Activated CD8-positive, alpha-beta T cell treated with anti-CD3 and anti-CD28 coated beads, Interleukin-2, amount 10 ng/mL, durations not matched to agents 7 days and 5 days (primary cell): ENCODE data around the gene DPYSL4. TPM values are rescaled to one million over a fixed set of nuclear protein-coding genes. Genes with fewer than 3 reads are reported as not detected.
"Not testable (repeated sequence)": the region's sequence is repeated elsewhere in the genome, so short reads cannot be mapped to it uniquely, and the experiment has no call there.

Source experiments
- ATAC-seq: fragments of 150-1000 bp; cut with Tn5 transposase; one replicate; pipeline ENCODE4 v1.10.0; 2021; ENCODE audit warnings: moderate library complexity
- CTCF ChIA-PET: fragments of 350-600 bp; sonication (Branson Sonifier 250); formaldehyde crosslinking; loops from one replicate; lab custom pipeline; 2021; ENCODE audit warnings: antibody characterized with exemption; lab: Charles Lee
- POLR2A ChIA-PET: fragments of 350-600 bp; sonication (Branson Sonifier 250); formaldehyde crosslinking; loops from one replicate; lab custom pipeline; 2021; ENCODE audit warnings: antibody characterized with exemption; lab: Charles Lee
- DNase-seq: peaks from one replicate; pipeline ENCODE4 v3.0.0-alpha.2; 2020
- H3K27ac Mint-ChIP-seq: one replicate; pipeline ENCODE4 v1.8.0; 2021; ENCODE audit warnings: mild to moderate bottlenecking, mixed read lengths
- H3K27me3 Mint-ChIP-seq: one replicate; pipeline ENCODE4 v1.8.0; 2021; ENCODE audit warnings: low read depth, mixed read lengths
- H3K36me3 Mint-ChIP-seq: one replicate; pipeline ENCODE4 v1.8.0; 2021; ENCODE audit warnings: low read depth, mixed read lengths
- H3K4me1 Mint-ChIP-seq: one replicate; pipeline ENCODE4 v1.8.0; 2021; ENCODE audit warnings: low read depth, mixed read lengths
- H3K4me3 Mint-ChIP-seq: one replicate; pipeline ENCODE4 v1.8.0; 2021; ENCODE audit warnings: mild to moderate bottlenecking, mixed read lengths
- H3K9me3 Mint-ChIP-seq: one replicate; pipeline ENCODE4 v1.8.0; 2022; ENCODE audit warnings: mixed read lengths; ENCODE audit not compliant: insufficient read depth
- total RNA-seq, 2 experiments: library from RNA; stranded (reverse); gene quantifications; one replicate each; pipeline ENCODE4 v1.2.3, GENCODE V29; 2021

The DPYSL4 gene
- total RNA-seq, 2 experiments from 2014 or later: 1.2 to 2.2 TPM

- H3K4me3 Mint-ChIP-seq, POLR2A ChIA-PET, ATAC-seq, H3K27ac Mint-ChIP-seq, DNase-seq, H3K27me3 Mint-ChIP-seq, H3K4me1 Mint-ChIP-seq: not testable (repeated sequence)
- Mint-ChIP-seq H3K36me3 (peaks cover 12% of the 10 kb centered on the region), H3K9me3 (peaks cover 12% of the 10 kb centered on the region)
- CTCF ChIA-PET: interaction anchor here (0.6 kb wide), 1 partner anchor 689 kb away, joined by 3 read pairs; no protein-coding TSS in a partner anchor
These were observed 29.7 kb downstream of the DPYSL4 start for GRCh38 chr10:132216441-132216840.

GRCh38 chr10:132219486-132219885 lies 32.7 kb downstream of the DPYSL4 start:
- Mint-ChIP-seq H3K36me3 (peaks cover 12% of the 10 kb centered on the region), H3K4me3 (no peak overlapping the region), H3K27me3 (no peaks in the 10 kb centered on the region), H3K27ac (no peak overlapping the region), H3K9me3 (peaks cover 12% of the 10 kb centered on the region), H3K4me1 (peaks cover 2% of the 10 kb centered on the region)
- DNase-seq (no peak), ATAC-seq (no peak)
- POLR2A ChIA-PET: no interaction called here
- CTCF ChIA-PET: no interaction called here

- no peaks in the 10 kb centered on the region for H3K27me3 Mint-ChIP-seq
- CTCF ChIA-PET: no interaction called here
- peaks cover 2% of the 10 kb centered on the region for H3K4me1 Mint-ChIP-seq
- H3K36me3 Mint-ChIP-seq: peaks cover 12% of the 10 kb centered on the region
- ATAC-seq: no peak
- H3K9me3 Mint-ChIP-seq: peaks cover 12% of the 10 kb centered on the region
- no peak overlapping the region for H3K27ac Mint-ChIP-seq
- no peak for DNase-seq
- H3K4me3 Mint-ChIP-seq: no peak overlapping the region
- POLR2A ChIA-PET: no interaction called here
These were observed 33.3 kb downstream of the DPYSL4 start for GRCh38 chr10:132220061-132220460.

- H3K27me3 Mint-ChIP-seq, ATAC-seq, H3K27ac Mint-ChIP-seq, CTCF ChIA-PET, POLR2A ChIA-PET, H3K4me3 Mint-ChIP-seq, H3K4me1 Mint-ChIP-seq, H3K36me3 Mint-ChIP-seq, H3K9me3 Mint-ChIP-seq, DNase-seq: not testable (repeated sequence)
These were observed 34.2 kb downstream of the DPYSL4 start for GRCh38 chr10:132220996-132221395.

GRCh38 chr10:132222726-132223125 lies 36.0 kb downstream of the DPYSL4 start:
- DNase-seq: no peak
- Mint-ChIP-seq H3K4me3 (no peak overlapping the region), H3K4me1 (peaks cover 2% of the 10 kb centered on the region), H3K27me3 (no peaks in the 10 kb centered on the region), H3K36me3 (peaks cover under 1% of the 10 kb centered on the region), H3K27ac (no peak overlapping the region), H3K9me3 (peaks cover 2% of the 10 kb centered on the region)
- ChIA-PET POLR2A (no interaction called here), CTCF (no interaction called here)
- no peak for ATAC-seq

- Mint-ChIP-seq H3K27ac (no peak overlapping the region), H3K4me1 (peaks cover 2% of the 10 kb centered on the region)
These were observed 36.4 kb downstream of the DPYSL4 start for GRCh38 chr10:132223156-132223590.

GRCh38 chr10:132223611-132224342 lies 37.0 kb downstream of the DPYSL4 start:
- Mint-ChIP-seq H3K9me3 (no peaks in the 10 kb centered on the region), H3K36me3 (no peaks in the 10 kb centered on the region), H3K4me3 (no peak overlapping the region), H3K27me3 (no peaks in the 10 kb centered on the region), H3K27ac (no peak overlapping the region), H3K4me1 (peaks cover 4% of the 10 kb centered on the region)
- DNase-seq (no peak), ATAC-seq (no peak)
- ChIA-PET CTCF (interaction anchor here (1.0 kb wide), 1 partner anchor 129 kb away, joined by 6 read pairs; no protein-coding TSS in a partner anchor), POLR2A (interaction anchor here (0.6 kb wide), 1 partner anchor 235 kb away, joined by 3 read pairs; no protein-coding TSS in a partner anchor)

More at GRCh38 chr10:132223156-132223590, 36.4 kb downstream of the DPYSL4 start:
- DNase-seq (peak; percentile 81), ATAC-seq (peak; percentile 90)
- H3K4me3 Mint-ChIP-seq: no peak overlapping the region
- H3K36me3 Mint-ChIP-seq: no peaks in the 10 kb centered on the region
- ChIA-PET CTCF (interaction anchor here (1.0 kb wide), 1 partner anchor 130 kb away, joined by 6 read pairs; no protein-coding TSS in a partner anchor), POLR2A (no interaction called here)
- no peaks in the 10 kb centered on the region for H3K9me3 Mint-ChIP-seq
- H3K27me3 Mint-ChIP-seq: no peaks in the 10 kb centered on the region

- ChIA-PET POLR2A (interaction anchor here (0.6 kb wide), 1 partner anchor 235 kb away, joined by 3 read pairs; no protein-coding TSS in a partner anchor), CTCF (interaction anchor here (1.0 kb wide), 1 partner anchor 129 kb away, joined by 6 read pairs; no protein-coding TSS in a partner anchor)
- Mint-ChIP-seq H3K27ac (no peak overlapping the region), H3K4me3 (no peak overlapping the region), H3K4me1 (peaks cover 12% of the 10 kb centered on the region), H3K27me3 (no peaks in the 10 kb centered on the region), H3K9me3 (no peaks in the 10 kb centered on the region), H3K36me3 (no peaks in the 10 kb centered on the region)
- DNase-seq (no peak), ATAC-seq (no peak)
These were observed 37.8 kb downstream of the DPYSL4 start for GRCh38 chr10:132224343-132225072.

GRCh38 chr10:132225073-132225848 lies 38.5 kb downstream of the DPYSL4 start:
- Mint-ChIP-seq H3K27me3 (no peaks in the 10 kb centered on the region), H3K4me1 (peaks cover 19% of the 10 kb centered on the region), H3K36me3 (no peaks in the 10 kb centered on the region), H3K9me3 (no peaks in the 10 kb centered on the region), H3K4me3 (no peak overlapping the region), H3K27ac (no peak overlapping the region)
- ChIA-PET CTCF (no interaction called here), POLR2A (no interaction called here)
- ATAC-seq (no peak), DNase-seq (no peak)

- no peaks in the 10 kb centered on the region for H3K36me3 Mint-ChIP-seq
- H3K27me3 Mint-ChIP-seq: no peaks in the 10 kb centered on the region
- DNase-seq (no peak), ATAC-seq (no peak)
- H3K4me3 Mint-ChIP-seq: no peak overlapping the region
- H3K4me1 Mint-ChIP-seq: peaks cover 22% of the 10 kb centered on the region
- POLR2A ChIA-PET: no interaction called here
- no peaks in the 10 kb centered on the region for H3K9me3 Mint-ChIP-seq
- H3K27ac Mint-ChIP-seq: no peak overlapping the region
- CTCF ChIA-PET: interaction anchor here (0.9 kb wide), 1 partner anchor 127 kb away, joined by 3 read pairs; no protein-coding TSS in a partner anchor
These were observed 39.1 kb downstream of the DPYSL4 start for GRCh38 chr10:132225849-132226205.

GRCh38 chr10:132226586-132227405 lies 40.0 kb downstream of the DPYSL4 start:
- Mint-ChIP-seq H3K27ac (peak overlapping the region; percentile 3), H3K9me3 (no peaks in the 10 kb centered on the region), H3K36me3 (no peaks in the 10 kb centered on the region), H3K4me3 (no peak overlapping the region), H3K27me3 (no peaks in the 10 kb centered on the region), H3K4me1 (peaks cover 31% of the 10 kb centered on the region)
- ATAC-seq (no peak), DNase-seq (no peak)
- CTCF ChIA-PET: interaction anchor here (0.9 kb wide), 1 partner anchor 126 kb away, joined by 3 read pairs; no protein-coding TSS in a partner anchor
- POLR2A ChIA-PET: interaction anchor here (0.9 kb wide), 1 partner anchor 13 kb away, joined by 3 read pairs; no protein-coding TSS in a partner anchor
